ENCODE results near the gene TUBB4A.

The TUBB4A gene

GRCh38 chr19:6540918-6541689 is 39.0 kb upstream of the TUBB4A start:
- Histone ChIP-seq H3K4me2 (ENCODE audit: low read length, poor library complexity, severe bottlenecking) (no peak overlapping the region), H3K18ac (ENCODE audit: low read depth in 1 of 2, low read length in 2 of 2) (no peak overlapping the region), H2BK5ac (ENCODE audit: low read depth, low read length, poor library complexity, severe bottlenecking) (no peak overlapping the region), H3K4me3 (ENCODE audit: insufficient read depth in 1 of 2, low read depth in 1 of 2, low read length in 2 of 2) (no peak overlapping the region), H3K14ac (ENCODE audit: low read length in 2 of 2) (no peak overlapping the region), H2AK5ac (ENCODE audit: low read length, severe bottlenecking) (no peak overlapping the region), H3K9ac (ENCODE audit: low read length) (no peak overlapping the region), H3K4ac (ENCODE audit: low read depth in 1 of 2, low read length in 2 of 2) (no peak overlapping the region), H2AFZ (ENCODE audit: low read depth, low read length) (no peak overlapping the region), H3K9me3 (ENCODE audit: control insufficient read depth, low read length) (no peaks in the 10 kb centered on the region), H4K8ac (ENCODE audit: low read length) (no peak overlapping the region), H2BK120ac (ENCODE audit: low read depth, low read length) (no peak overlapping the region), H2BK15ac (ENCODE audit: low read depth, poor library complexity, severe bottlenecking) (no peak overlapping the region), H3K23ac (ENCODE audit: low read length in 2 of 2) (no peak overlapping the region), H3K79me1 (replicated peaks; ENCODE audit: low read length, poor library complexity, severe bottlenecking) (no peaks in the 10 kb centered on the region), H2BK12ac (ENCODE audit: low read length in 2 of 2) (no peak overlapping the region), H3K27ac (ENCODE audit: low read length, poor library complexity, severe bottlenecking) (no peak overlapping the region), H3K4me1 (ENCODE audit: control insufficient read depth, insufficient read depth, low read depth, low read length) (no peaks in the 10 kb centered on the region), H3K27me3 (ENCODE audit: control insufficient read depth in 1 of 2, insufficient read depth in 1 of 2, low read length in 2 of 2) (peaks cover 0 to 8% of the 10 kb centered on the region in 2 experiments), H4K91ac (ENCODE audit: low read length) (no peak overlapping the region), H3K36me3 (ENCODE audit: control insufficient read depth in 1 of 2, insufficient read depth in 2 of 2, low read depth in 1 of 2, low read length in 2 of 2) (peaks cover 3 to 9% of the 10 kb centered on the region in 2 experiments)
- 78% methylated on average over 12 of the region's 13 CpGs for WGBS
- DNase-seq: no peak

- Histone ChIP-seq H3K27ac (ENCODE audit: low read length, poor library complexity, severe bottlenecking) (no peak overlapping the region), H3K4me3 (ENCODE audit: insufficient read depth in 1 of 2, low read depth in 1 of 2, low read length in 2 of 2) (no peak overlapping the region), H3K4me2 (ENCODE audit: low read length, poor library complexity, severe bottlenecking) (no peak overlapping the region), H3K18ac (ENCODE audit: low read depth in 1 of 2, low read length in 2 of 2) (no peak overlapping the region), H2BK15ac (ENCODE audit: low read depth, poor library complexity, severe bottlenecking) (no peak overlapping the region), H3K14ac (ENCODE audit: low read length in 2 of 2) (no peak overlapping the region), H3K9ac (ENCODE audit: low read length) (no peak overlapping the region), H3K4me1 (ENCODE audit: control insufficient read depth, insufficient read depth, low read depth, low read length) (peaks cover 3% of the 10 kb centered on the region), H3K79me1 (replicated peaks; ENCODE audit: low read length, poor library complexity, severe bottlenecking) (no peaks in the 10 kb centered on the region), H2AK5ac (ENCODE audit: low read length, severe bottlenecking) (no peak overlapping the region), H3K9me3 (ENCODE audit: control insufficient read depth, low read length) (no peaks in the 10 kb centered on the region), H3K23ac (ENCODE audit: low read length in 2 of 2) (no peak overlapping the region), H3K36me3 (ENCODE audit: control insufficient read depth in 1 of 2, insufficient read depth in 2 of 2, low read depth in 1 of 2, low read length in 2 of 2) (peaks cover 11 to 15% of the 10 kb centered on the region in 2 experiments), H2BK12ac (ENCODE audit: low read length in 2 of 2) (no peak overlapping the region), H4K91ac (ENCODE audit: low read length) (no peak overlapping the region), H2AFZ (ENCODE audit: low read depth, low read length) (no peak overlapping the region), H3K4ac (ENCODE audit: low read depth in 1 of 2, low read length in 2 of 2) (no peak overlapping the region), H2BK120ac (ENCODE audit: low read depth, low read length) (no peak overlapping the region), H2BK5ac (ENCODE audit: low read depth, low read length, poor library complexity, severe bottlenecking) (no peak overlapping the region), H4K8ac (ENCODE audit: low read length) (no peak overlapping the region), H3K27me3 (ENCODE audit: control insufficient read depth in 1 of 2, insufficient read depth in 1 of 2, low read length in 2 of 2) (peaks cover 0 to 5% of the 10 kb centered on the region in 2 experiments)
- DNase-seq: no peak
- WGBS: 77% methylated on average over 6 of the region's 6 CpGs
These were observed 37.4 kb upstream of the TUBB4A start for GRCh38 chr19:6539514-6539913.

GRCh38 chr19:6535558-6536137 is 33.5 kb upstream of the TUBB4A start:
- Histone ChIP-seq H3K4me2 (ENCODE audit: low read length, poor library complexity, severe bottlenecking) (no peak overlapping the region), H3K27me3 (ENCODE audit: control insufficient read depth in 1 of 2, insufficient read depth in 1 of 2, low read length in 2 of 2) (peaks cover 9 to 16% of the 10 kb centered on the region in 2 experiments), H3K4me1 (ENCODE audit: control insufficient read depth, insufficient read depth, low read depth, low read length) (peaks cover 22% of the 10 kb centered on the region), H3K4ac (ENCODE audit: low read depth in 1 of 2, low read length in 2 of 2) (no peak overlapping the region), H3K23ac (ENCODE audit: low read length in 2 of 2) (no peak overlapping the region), H3K9ac (ENCODE audit: low read length) (no peak overlapping the region), H3K9me3 (ENCODE audit: control insufficient read depth, low read length) (no peaks in the 10 kb centered on the region), H3K36me3 (ENCODE audit: control insufficient read depth in 1 of 2, insufficient read depth in 2 of 2, low read depth in 1 of 2, low read length in 2 of 2) (peaks cover 11 to 17% of the 10 kb centered on the region in 2 experiments), H2BK15ac (ENCODE audit: low read depth, poor library complexity, severe bottlenecking) (no peak overlapping the region), H2BK5ac (ENCODE audit: low read depth, low read length, poor library complexity, severe bottlenecking) (no peak overlapping the region), H3K4me3 (ENCODE audit: insufficient read depth in 1 of 2, low read depth in 1 of 2, low read length in 2 of 2) (no peak overlapping the region), H3K27ac (ENCODE audit: low read length, poor library complexity, severe bottlenecking) (no peak overlapping the region), H2BK120ac (ENCODE audit: low read depth, low read length) (no peak overlapping the region), H3K79me1 (replicated peaks; ENCODE audit: low read length, poor library complexity, severe bottlenecking) (peaks cover 3% of the 10 kb centered on the region), H3K18ac (ENCODE audit: low read depth in 1 of 2, low read length in 2 of 2) (no peak overlapping the region), H2BK12ac (ENCODE audit: low read length in 2 of 2) (no peak overlapping the region), H2AFZ (ENCODE audit: low read depth, low read length) (no peak overlapping the region), H4K91ac (ENCODE audit: low read length) (no peak overlapping the region), H2AK5ac (ENCODE audit: low read length, severe bottlenecking) (no peak overlapping the region), H4K8ac (ENCODE audit: low read length) (no peak overlapping the region), H3K14ac (ENCODE audit: low read length in 2 of 2) (no peak overlapping the region)
- no peak for DNase-seq
- WGBS: 88% methylated on average over 9 of the region's 10 CpGs

- 75% methylated on average over 39 of the region's 40 CpGs for WGBS
- H2AK5ac ChIP-seq (ENCODE audit: low read length, severe bottlenecking): no peak overlapping the region
- H4K91ac ChIP-seq (ENCODE audit: low read length): no peak overlapping the region
- no peaks in the 10 kb centered on the region for H3K9me3 ChIP-seq (ENCODE audit: control insufficient read depth, low read length)
- no peak overlapping the region for H3K4me3 ChIP-seq (ENCODE audit: insufficient read depth in 1 of 2, low read depth in 1 of 2, low read length in 2 of 2)
- H3K4me1 ChIP-seq (ENCODE audit: control insufficient read depth, insufficient read depth, low read depth, low read length): peaks cover 22% of the 10 kb centered on the region
- no peak overlapping the region for H3K9ac ChIP-seq (ENCODE audit: low read length)
- no peak overlapping the region for H2AFZ ChIP-seq (ENCODE audit: low read depth, low read length)
- no peak overlapping the region for H2BK120ac ChIP-seq (ENCODE audit: low read depth, low read length)
- no peak overlapping the region for H3K4ac ChIP-seq (ENCODE audit: low read depth in 1 of 2, low read length in 2 of 2)
- no peak overlapping the region for H3K4me2 ChIP-seq (ENCODE audit: low read length, poor library complexity, severe bottlenecking)
- peaks cover 3% of the 10 kb centered on the region for H3K79me1 ChIP-seq (replicated peaks; ENCODE audit: low read length, poor library complexity, severe bottlenecking)
- H3K36me3 ChIP-seq (ENCODE audit: control insufficient read depth in 1 of 2, insufficient read depth in 2 of 2, low read depth in 1 of 2, low read length in 2 of 2): peaks cover 11 to 17% of the 10 kb centered on the region in 2 experiments
- no peak overlapping the region for H4K8ac ChIP-seq (ENCODE audit: low read length)
- DNase-seq: no peak
- H3K27ac ChIP-seq (ENCODE audit: low read length, poor library complexity, severe bottlenecking): no peak overlapping the region
- H3K27me3 ChIP-seq (ENCODE audit: control insufficient read depth in 1 of 2, insufficient read depth in 1 of 2, low read length in 2 of 2): peaks cover 9 to 16% of the 10 kb centered on the region in 2 experiments
- no peak overlapping the region for H2BK5ac ChIP-seq (ENCODE audit: low read depth, low read length, poor library complexity, severe bottlenecking)
- H3K18ac ChIP-seq (ENCODE audit: low read depth in 1 of 2, low read length in 2 of 2): no peak overlapping the region
- H2BK15ac ChIP-seq (ENCODE audit: low read depth, poor library complexity, severe bottlenecking): no peak overlapping the region
- H2BK12ac ChIP-seq (ENCODE audit: low read length in 2 of 2): no peak overlapping the region
- H3K23ac ChIP-seq (ENCODE audit: low read length in 2 of 2): no peak overlapping the region
- H3K14ac ChIP-seq (ENCODE audit: low read length in 2 of 2): no peak overlapping the region
These were observed 32.5 kb upstream of the TUBB4A start for GRCh38 chr19:6534451-6535093.
